OCI-LY1 (cell line): ENCODE data around the gene C16orf86.

ENCODE experiments used
- EZH2 ChIP-seq: fragments of 200-600 bp; sonication (generic), shearing (Covaris generic); IDR thresholded peaks from 2 replicates; pipeline ENCODE4 v1.8.0; 2017; ENCODE audit warnings: borderline replicate concordance, mixed run types, mild to moderate bottlenecking, antibody characterized with exemption, low read length, moderate library complexity, mixed read lengths
- TF ChIP-seq, protein P1 (sequence below): fragments of 200-600 bp; sonication (generic), shearing (Covaris generic); IDR thresholded peaks from 2 replicates; pipeline ENCODE4 v1.5.1; 2017; ENCODE audit warnings: mild to moderate bottlenecking, antibody characterized with exemption, low read length, moderate library complexity, mixed read lengths

DNA sequence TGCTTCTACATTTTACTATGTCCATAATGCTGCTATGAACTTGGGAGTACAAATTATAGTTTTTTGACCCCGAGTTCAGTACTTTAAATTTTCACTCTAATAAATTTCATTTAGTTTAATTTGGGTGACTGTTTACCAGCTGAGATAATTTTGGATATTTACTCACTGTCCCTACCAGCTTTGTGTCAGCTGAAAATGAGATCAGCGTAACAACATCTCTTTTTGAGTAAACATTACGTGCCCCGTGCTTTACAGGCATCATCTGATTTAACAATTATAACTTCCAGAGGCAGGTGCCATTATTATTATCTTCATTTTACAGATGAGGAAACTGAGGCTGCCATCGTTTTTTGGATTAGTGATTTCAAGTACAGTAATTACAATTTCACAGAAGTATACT is 37.5 kb downstream of the C16orf86 start:
- TF ChIP-seq, protein P1, sequence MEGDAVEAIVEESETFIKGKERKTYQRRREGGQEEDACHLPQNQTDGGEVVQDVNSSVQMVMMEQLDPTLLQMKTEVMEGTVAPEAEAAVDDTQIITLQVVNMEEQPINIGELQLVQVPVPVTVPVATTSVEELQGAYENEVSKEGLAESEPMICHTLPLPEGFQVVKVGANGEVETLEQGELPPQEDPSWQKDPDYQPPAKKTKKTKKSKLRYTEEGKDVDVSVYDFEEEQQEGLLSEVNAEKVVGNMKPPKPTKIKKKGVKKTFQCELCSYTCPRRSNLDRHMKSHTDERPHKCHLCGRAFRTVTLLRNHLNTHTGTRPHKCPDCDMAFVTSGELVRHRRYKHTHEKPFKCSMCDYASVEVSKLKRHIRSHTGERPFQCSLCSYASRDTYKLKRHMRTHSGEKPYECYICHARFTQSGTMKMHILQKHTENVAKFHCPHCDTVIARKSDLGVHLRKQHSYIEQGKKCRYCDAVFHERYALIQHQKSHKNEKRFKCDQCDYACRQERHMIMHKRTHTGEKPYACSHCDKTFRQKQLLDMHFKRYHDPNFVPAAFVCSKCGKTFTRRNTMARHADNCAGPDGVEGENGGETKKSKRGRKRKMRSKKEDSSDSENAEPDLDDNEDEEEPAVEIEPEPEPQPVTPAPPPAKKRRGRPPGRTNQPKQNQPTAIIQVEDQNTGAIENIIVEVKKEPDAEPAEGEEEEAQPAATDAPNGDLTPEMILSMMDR: no peak
- TF ChIP-seq EZH2: no peak
